Measurements from ENCODE around the gene SPATA45. TPM values are rescaled to one million over a fixed set of nuclear protein-coding genes. Genes with fewer than 3 reads are reported as not detected.

SPATA45 gene
- total and polyA plus RNA-seq, 3 donors from 2014 or later, result 3.2 to 14.3 (median 11.1) TPM

GRCh38 chr1:212822956-212823355, 24.5 kb downstream of the SPATA45 start:
- no peak overlapping the region for H3K27ac ChIP-seq
- 92 to 97% methylated on average over 3 of the region's 3 CpGs for WGBS, 2 donors
- H3K27me3 ChIP-seq, result no peaks in the 10 kb centered on the region
- TF ChIP-seq POLR2A (IDR thresholded peaks at IDR 0.05) (no peak), CTCF (IDR thresholded peaks at IDR 0.05) (no peak)
- H3K9me3 ChIP-seq, result no peaks in the 10 kb centered on the region
- H3K4me3 ChIP-seq, result no peak overlapping the region
- peaks cover 5% of the 10 kb centered on the region for H3K4me1 ChIP-seq
- no peaks in the 10 kb centered on the region for H3K36me3 ChIP-seq (ENCODE audit: low read depth, missing control alignments)
- no peak for DNase-seq
- intact Hi-C loops (cut with DNase I; ENCODE audit: low total_unique reads), result no loop called here

- Histone ChIP-seq H3K36me3 (ENCODE audit: low read depth, missing control alignments) (no peaks in the 10 kb centered on the region), H3K4me1 (peaks cover 6% of the 10 kb centered on the region), H3K27me3 (no peaks in the 10 kb centered on the region), H3K27ac (no peak overlapping the region), H3K9me3 (no peaks in the 10 kb centered on the region), H3K4me3 (no peak overlapping the region)
- intact Hi-C loops (cut with DNase I; ENCODE audit: low total_unique reads), result no loop called here
- TF ChIP-seq CTCF (IDR thresholded peaks at IDR 0.05) (no peak), POLR2A (IDR thresholded peaks at IDR 0.05) (no peak)
- DNase-seq, result no peak
- WGBS, 2 donors, result 85 to 89% methylated on average over 2 of the region's 2 CpGs
Measured at GRCh38 chr1:212820969-212821368, 26.5 kb downstream of the SPATA45 start.

- TF ChIP-seq CTCF (IDR thresholded peaks at IDR 0.05), result no peak
- Histone ChIP-seq H3K4me1 (peaks cover 6% of the 10 kb centered on the region), H3K27me3 (no peaks in the 10 kb centered on the region), H3K4me3 (no peak overlapping the region), H3K27ac (no peak overlapping the region), H3K36me3 (ENCODE audit: low read depth, missing control alignments) (no peaks in the 10 kb centered on the region), H3K9me3 (no peaks in the 10 kb centered on the region)
- DNase-seq, result no peak
- 20 to 37% methylated on average over 5 of the region's 5 CpGs for WGBS, 2 donors
- intact Hi-C loops (cut with DNase I; ENCODE audit: low total_unique reads), result no loop called here
Measured at GRCh38 chr1:212819726-212820125, 27.7 kb downstream of the SPATA45 start.

GRCh38 chr1:212816567-212817278, 30.7 kb downstream of the SPATA45 start:
- H3K4me3 ChIP-seq, result no peak overlapping the region
- 78 to 84% methylated on average over 3 of the region's 3 CpGs for WGBS, 2 donors
- no peaks in the 10 kb centered on the region for H3K36me3 ChIP-seq (ENCODE audit: low read depth, missing control alignments)
- TF ChIP-seq CTCF (IDR thresholded peaks at IDR 0.05) (no peak), POLR2A (IDR thresholded peaks at IDR 0.05) (no peak)
- intact Hi-C loops (cut with DNase I; ENCODE audit: low total_unique reads), result no loop called here
- DNase-seq, result no peak
- no peaks in the 10 kb centered on the region for H3K9me3 ChIP-seq
- H3K4me1 ChIP-seq, result peaks cover 6% of the 10 kb centered on the region
- H3K27me3 ChIP-seq, result no peaks in the 10 kb centered on the region
- no peak overlapping the region for H3K27ac ChIP-seq
